HCT116 (cell line): ENCODE results near the gene MOV10.

Experiments
- CEBPB ChIP-seq: IDR thresholded peaks from 2 replicates; pipeline ENCODE4 v1.6.1; 2012; ENCODE audit warnings: low read depth
- CTCF ChIP-seq, 3 experiments: fragments of 200-600 bp in 1 of 3; sonication (generic) in 1 of 3; IDR thresholded peaks in 2 of 3; conservative IDR thresholded peaks in 1 of 3; 2 replicates each; pipeline ENCODE4 v1.5.1; 2012 to 2017; ENCODE audit warnings: low read depth in 2 of 3, low read length in 2 of 3, antibody characterized with exemption in 1 of 3, borderline replicate concordance in 1 of 3, control low read depth in 1 of 3, mild to moderate bottlenecking in 1 of 3, mixed read lengths in 1 of 3, mixed run types in 1 of 3, moderate library complexity in 1 of 3; ENCODE audit not compliant: insufficient read depth in 1 of 3
- EZH2 ChIP-seq: fragments of 200-600 bp; sonication (generic); IDR thresholded peaks from 2 replicates; pipeline ENCODE4 v1.6.1; 2017; ENCODE audit warnings: antibody characterized with exemption, mixed run types
- FOSL1 ChIP-seq: IDR thresholded peaks from 2 replicates; pipeline ENCODE4 v1.6.1; 2012; ENCODE audit warnings: low read depth
- MAX ChIP-seq: IDR thresholded peaks from 2 replicates; pipeline ENCODE4 v1.6.1; 2012
- POLR2A ChIP-seq: IDR thresholded peaks from 2 replicates; pipeline ENCODE4 v1.7.0; 2011; ENCODE audit warnings: borderline replicate concordance; ENCODE audit not compliant: insufficient read depth, insufficient read length; ENCODE audit errors: extremely low read depth
- REST ChIP-seq: IDR thresholded peaks from 2 replicates; pipeline ENCODE4 v1.6.1; 2012; ENCODE audit warnings: low read depth
- TCF7L2 ChIP-seq: IDR thresholded peaks from 2 replicates; pipeline ENCODE4 v1.7.0; 2011; ENCODE audit warnings: borderline replicate concordance, inconsistent platforms; ENCODE audit not compliant: insufficient read depth, insufficient read length; ENCODE audit errors: extremely low read depth
- ZNF274 ChIP-seq: fragments of 200-500 bp; sonication (Bioruptor generic); IDR thresholded peaks from 2 replicates; pipeline ENCODE4 v1.6.1; 2014; ENCODE audit warnings: mild to moderate bottlenecking, low read depth, low read length, inconsistent platforms

GRCh38 chr1:112729909-112730308, 55.5 kb downstream of the MOV10 start:
- TF ChIP-seq CTCF (IDR thresholded peaks at IDR 0.05 in 2 of 3, conservative IDR thresholded peaks at IDR 0.05 in 1 of 3; ENCODE audit: borderline replicate concordance in 1 of 3, insufficient read depth in 1 of 3, low read depth in 2 of 3, low read length in 2 of 3), result no peak
- no peak for TF ChIP-seq EZH2
- no peak for TF ChIP-seq POLR2A
- no peak for TF ChIP-seq ZNF274
- no peak for TF ChIP-seq MAX
- TF ChIP-seq CEBPB, result no peak
- TF ChIP-seq FOSL1, result no peak
- TF ChIP-seq REST, result no peak
- TF ChIP-seq TCF7L2, result no peak
